GM23338 (cell line): ENCODE results near the gene MYD88.

ENCODE experiments used
- CREB1 ChIP-seq: fragments of 250-450 bp; sonication (Bioruptor Pico); IDR thresholded peaks from 2 replicates; pipeline ENCODE4 v1.5.0; 2020; ENCODE audit warnings: low read depth, mild to moderate bottlenecking, moderate library complexity
- EZH2 ChIP-seq: fragments of 200-600 bp; sonication (generic); IDR thresholded peaks from one replicate; pipeline ENCODE4 v1.8.0; 2017; ENCODE audit warnings: antibody characterized with exemption, mild to moderate bottlenecking, low read depth; ENCODE audit not compliant: unreplicated experiment
- EZH2phosphoT487 ChIP-seq: fragments of 200-600 bp; sonication (generic); IDR thresholded peaks from one replicate; pipeline ENCODE4 v1.8.1; 2018; ENCODE audit warnings: antibody characterized with exemption; ENCODE audit not compliant: unreplicated experiment
- JUNB ChIP-seq: IDR thresholded peaks from one replicate; pipeline ENCODE4 v1.6.1; 2016; ENCODE audit warnings: antibody characterized with exemption; ENCODE audit not compliant: unreplicated experiment
- POLR2AphosphoS5 ChIP-seq: IDR thresholded peaks from 2 replicates; pipeline ENCODE4 v1.6.1; 2016; ENCODE audit warnings: antibody characterized with exemption, low read depth
- ZNF114 ChIP-seq: fragments of 250-450 bp; sonication (Bioruptor Pico); IDR thresholded peaks from 2 replicates; pipeline ENCODE4 v1.5.0; 2020; ENCODE audit warnings: mild to moderate bottlenecking, moderate library complexity
- TF ChIP-seq, protein P1 (sequence below), 2 experiments: fragments of 200-600 bp in 1 of 2; sonication (generic) in 1 of 2; conservative IDR thresholded peaks; 2 replicates each; pipeline versions ENCODE4 v1.5.1 to v1.6.1; 2016 to 2017; ENCODE audit warnings: antibody characterized with exemption in 2 of 2, low read depth in 2 of 2, mild to moderate bottlenecking in 2 of 2, moderate library complexity in 1 of 2
- TF ChIP-seq, protein P2 (sequence below): IDR thresholded peaks from one replicate; pipeline ENCODE4 v1.6.1; 2018; ENCODE audit warnings: antibody characterized with exemption; ENCODE audit not compliant: unreplicated experiment
- TF ChIP-seq, protein P3 (sequence below): IDR thresholded peaks from 2 replicates; pipeline ENCODE4 v1.6.1; 2016; ENCODE audit warnings: antibody characterized with exemption

DNA sequence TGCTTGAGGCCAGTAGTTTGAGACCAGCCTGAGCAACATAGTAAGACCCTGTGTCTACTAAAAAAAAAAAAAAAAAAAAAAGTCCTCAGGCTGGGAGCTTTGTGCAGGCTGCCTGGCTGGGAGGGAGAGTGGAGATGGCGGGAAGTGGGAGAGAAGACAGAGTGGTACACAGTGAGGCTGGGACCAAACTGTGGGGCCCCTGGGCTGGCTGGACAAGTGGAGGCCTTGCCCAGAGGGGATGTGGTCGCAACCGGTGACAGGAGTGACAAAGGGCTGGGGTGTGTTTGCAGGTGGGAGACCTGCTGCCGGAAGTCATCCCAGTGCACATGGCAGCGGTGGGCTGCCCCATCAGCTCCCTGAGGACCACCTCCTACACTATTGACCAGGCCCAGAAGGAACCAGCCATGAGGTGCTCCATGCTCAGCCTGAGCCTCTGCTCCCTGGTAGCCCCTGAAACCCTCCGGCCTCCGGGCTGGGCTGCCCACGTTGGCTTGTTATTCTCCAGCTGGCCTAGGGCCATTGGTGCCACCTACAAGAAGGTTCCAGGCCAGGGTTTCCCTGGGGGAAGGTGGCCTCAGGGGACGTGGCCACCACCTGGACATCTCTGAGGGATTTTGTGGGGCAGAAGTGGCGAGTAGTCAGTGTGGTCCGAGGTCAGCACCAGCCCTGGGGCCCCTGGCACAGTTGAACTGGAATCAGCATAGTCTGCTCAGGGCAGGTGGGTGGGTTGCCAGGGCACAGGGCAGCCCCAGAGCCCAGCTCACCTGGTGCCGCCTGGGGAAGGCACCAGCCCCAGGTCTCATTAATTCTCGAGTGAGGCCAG lies 24.2 kb upstream of the MYD88 start:
- TF ChIP-seq, protein P1, sequence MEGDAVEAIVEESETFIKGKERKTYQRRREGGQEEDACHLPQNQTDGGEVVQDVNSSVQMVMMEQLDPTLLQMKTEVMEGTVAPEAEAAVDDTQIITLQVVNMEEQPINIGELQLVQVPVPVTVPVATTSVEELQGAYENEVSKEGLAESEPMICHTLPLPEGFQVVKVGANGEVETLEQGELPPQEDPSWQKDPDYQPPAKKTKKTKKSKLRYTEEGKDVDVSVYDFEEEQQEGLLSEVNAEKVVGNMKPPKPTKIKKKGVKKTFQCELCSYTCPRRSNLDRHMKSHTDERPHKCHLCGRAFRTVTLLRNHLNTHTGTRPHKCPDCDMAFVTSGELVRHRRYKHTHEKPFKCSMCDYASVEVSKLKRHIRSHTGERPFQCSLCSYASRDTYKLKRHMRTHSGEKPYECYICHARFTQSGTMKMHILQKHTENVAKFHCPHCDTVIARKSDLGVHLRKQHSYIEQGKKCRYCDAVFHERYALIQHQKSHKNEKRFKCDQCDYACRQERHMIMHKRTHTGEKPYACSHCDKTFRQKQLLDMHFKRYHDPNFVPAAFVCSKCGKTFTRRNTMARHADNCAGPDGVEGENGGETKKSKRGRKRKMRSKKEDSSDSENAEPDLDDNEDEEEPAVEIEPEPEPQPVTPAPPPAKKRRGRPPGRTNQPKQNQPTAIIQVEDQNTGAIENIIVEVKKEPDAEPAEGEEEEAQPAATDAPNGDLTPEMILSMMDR (conservative IDR thresholded peaks at IDR 0.05; ENCODE audit: low read depth in 2 of 2) = no peak
- no peak for TF ChIP-seq ZNF114
- TF ChIP-seq EZH2phosphoT487 = no peak
- TF ChIP-seq EZH2 = no peak
- TF ChIP-seq POLR2AphosphoS5 = no peak
- TF ChIP-seq, protein P2, sequence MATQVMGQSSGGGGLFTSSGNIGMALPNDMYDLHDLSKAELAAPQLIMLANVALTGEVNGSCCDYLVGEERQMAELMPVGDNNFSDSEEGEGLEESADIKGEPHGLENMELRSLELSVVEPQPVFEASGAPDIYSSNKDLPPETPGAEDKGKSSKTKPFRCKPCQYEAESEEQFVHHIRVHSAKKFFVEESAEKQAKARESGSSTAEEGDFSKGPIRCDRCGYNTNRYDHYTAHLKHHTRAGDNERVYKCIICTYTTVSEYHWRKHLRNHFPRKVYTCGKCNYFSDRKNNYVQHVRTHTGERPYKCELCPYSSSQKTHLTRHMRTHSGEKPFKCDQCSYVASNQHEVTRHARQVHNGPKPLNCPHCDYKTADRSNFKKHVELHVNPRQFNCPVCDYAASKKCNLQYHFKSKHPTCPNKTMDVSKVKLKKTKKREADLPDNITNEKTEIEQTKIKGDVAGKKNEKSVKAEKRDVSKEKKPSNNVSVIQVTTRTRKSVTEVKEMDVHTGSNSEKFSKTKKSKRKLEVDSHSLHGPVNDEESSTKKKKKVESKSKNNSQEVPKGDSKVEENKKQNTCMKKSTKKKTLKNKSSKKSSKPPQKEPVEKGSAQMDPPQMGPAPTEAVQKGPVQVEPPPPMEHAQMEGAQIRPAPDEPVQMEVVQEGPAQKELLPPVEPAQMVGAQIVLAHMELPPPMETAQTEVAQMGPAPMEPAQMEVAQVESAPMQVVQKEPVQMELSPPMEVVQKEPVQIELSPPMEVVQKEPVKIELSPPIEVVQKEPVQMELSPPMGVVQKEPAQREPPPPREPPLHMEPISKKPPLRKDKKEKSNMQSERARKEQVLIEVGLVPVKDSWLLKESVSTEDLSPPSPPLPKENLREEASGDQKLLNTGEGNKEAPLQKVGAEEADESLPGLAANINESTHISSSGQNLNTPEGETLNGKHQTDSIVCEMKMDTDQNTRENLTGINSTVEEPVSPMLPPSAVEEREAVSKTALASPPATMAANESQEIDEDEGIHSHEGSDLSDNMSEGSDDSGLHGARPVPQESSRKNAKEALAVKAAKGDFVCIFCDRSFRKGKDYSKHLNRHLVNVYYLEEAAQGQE = no peak
- no peak for TF ChIP-seq CREB1 (CRISPR knock-in tag)
- TF ChIP-seq JUNB = no peak
- TF ChIP-seq, protein P3, sequence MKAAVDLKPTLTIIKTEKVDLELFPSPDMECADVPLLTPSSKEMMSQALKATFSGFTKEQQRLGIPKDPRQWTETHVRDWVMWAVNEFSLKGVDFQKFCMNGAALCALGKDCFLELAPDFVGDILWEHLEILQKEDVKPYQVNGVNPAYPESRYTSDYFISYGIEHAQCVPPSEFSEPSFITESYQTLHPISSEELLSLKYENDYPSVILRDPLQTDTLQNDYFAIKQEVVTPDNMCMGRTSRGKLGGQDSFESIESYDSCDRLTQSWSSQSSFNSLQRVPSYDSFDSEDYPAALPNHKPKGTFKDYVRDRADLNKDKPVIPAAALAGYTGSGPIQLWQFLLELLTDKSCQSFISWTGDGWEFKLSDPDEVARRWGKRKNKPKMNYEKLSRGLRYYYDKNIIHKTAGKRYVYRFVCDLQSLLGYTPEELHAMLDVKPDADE = no peak
